AG04449 (cell line): Measurements from ENCODE around the gene SPINK8.
"Not testable (repeated sequence)": the region's sequence is repeated elsewhere in the genome, so short reads cannot be mapped to it uniquely, and the experiment has no call there.

ENCODE experiments used
- CTCF ChIA-PET: fragments of 350-600 bp; formaldehyde crosslinking; extraction: SDS; loops from one replicate; lab custom pipeline; 2021; ENCODE audit warnings: antibody characterized with exemption; lab: Yijun Ruan, JAX
- POLR2A ChIA-PET: fragments of 400-600, 350-600 bp; formaldehyde crosslinking; extraction: SDS; loops from one replicate; lab custom pipeline; 2020; ENCODE audit warnings: antibody characterized with exemption, inconsistent platforms; lab: Yijun Ruan, JAX
- DNase-seq: peaks from one replicate; pipeline ENCODE4 v3.0.0-alpha.2; 2010; ENCODE audit warnings: low read depth, low spot score
- H3K4me3 ChIP-seq: 2 replicates; pipeline ENCODE4 v1.5.1; 2011; ENCODE audit warnings: low read depth, mild to moderate bottlenecking, control low read depth, low read length
- TF ChIP-seq, protein P1 (sequence below): IDR thresholded peaks from one replicate; pipeline ENCODE4 v1.5.1; 2011; ENCODE audit warnings: mild to moderate bottlenecking, moderate library complexity, low read length, control low read depth, inconsistent platforms; ENCODE audit not compliant: insufficient read depth; ENCODE audit errors: missing control alignments

SPINK8 gene

DNA sequence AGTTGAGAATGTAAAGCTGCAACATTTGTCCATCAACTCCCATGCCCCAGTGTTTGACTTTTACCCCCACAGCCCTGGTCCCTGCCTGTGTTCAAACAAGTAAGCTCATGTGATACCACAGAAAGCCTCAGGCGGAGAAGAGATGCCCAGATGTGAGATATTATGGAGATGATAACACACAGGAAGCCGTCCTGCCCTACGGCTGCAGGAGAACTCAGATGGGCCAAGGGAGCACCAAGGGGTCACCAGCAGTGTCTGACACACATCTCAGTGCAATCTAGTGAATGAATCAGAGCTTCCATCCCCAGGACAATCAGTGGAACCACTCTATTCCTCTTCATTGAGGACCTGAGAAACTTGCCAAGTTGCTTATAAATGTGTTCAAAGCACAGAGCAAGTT is 14.0 kb upstream of the SPINK8 start:
- no peak overlapping the region for H3K4me3 ChIP-seq
- TF ChIP-seq, protein P1, sequence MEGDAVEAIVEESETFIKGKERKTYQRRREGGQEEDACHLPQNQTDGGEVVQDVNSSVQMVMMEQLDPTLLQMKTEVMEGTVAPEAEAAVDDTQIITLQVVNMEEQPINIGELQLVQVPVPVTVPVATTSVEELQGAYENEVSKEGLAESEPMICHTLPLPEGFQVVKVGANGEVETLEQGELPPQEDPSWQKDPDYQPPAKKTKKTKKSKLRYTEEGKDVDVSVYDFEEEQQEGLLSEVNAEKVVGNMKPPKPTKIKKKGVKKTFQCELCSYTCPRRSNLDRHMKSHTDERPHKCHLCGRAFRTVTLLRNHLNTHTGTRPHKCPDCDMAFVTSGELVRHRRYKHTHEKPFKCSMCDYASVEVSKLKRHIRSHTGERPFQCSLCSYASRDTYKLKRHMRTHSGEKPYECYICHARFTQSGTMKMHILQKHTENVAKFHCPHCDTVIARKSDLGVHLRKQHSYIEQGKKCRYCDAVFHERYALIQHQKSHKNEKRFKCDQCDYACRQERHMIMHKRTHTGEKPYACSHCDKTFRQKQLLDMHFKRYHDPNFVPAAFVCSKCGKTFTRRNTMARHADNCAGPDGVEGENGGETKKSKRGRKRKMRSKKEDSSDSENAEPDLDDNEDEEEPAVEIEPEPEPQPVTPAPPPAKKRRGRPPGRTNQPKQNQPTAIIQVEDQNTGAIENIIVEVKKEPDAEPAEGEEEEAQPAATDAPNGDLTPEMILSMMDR, result no peak
- ChIA-PET POLR2A (no interaction called here), CTCF (interaction anchor here (1.7 kb wide), 1 partner anchor 89 kb away, joined by 5 read pairs; no protein-coding TSS in a partner anchor)
- no peak for DNase-seq

DNA sequence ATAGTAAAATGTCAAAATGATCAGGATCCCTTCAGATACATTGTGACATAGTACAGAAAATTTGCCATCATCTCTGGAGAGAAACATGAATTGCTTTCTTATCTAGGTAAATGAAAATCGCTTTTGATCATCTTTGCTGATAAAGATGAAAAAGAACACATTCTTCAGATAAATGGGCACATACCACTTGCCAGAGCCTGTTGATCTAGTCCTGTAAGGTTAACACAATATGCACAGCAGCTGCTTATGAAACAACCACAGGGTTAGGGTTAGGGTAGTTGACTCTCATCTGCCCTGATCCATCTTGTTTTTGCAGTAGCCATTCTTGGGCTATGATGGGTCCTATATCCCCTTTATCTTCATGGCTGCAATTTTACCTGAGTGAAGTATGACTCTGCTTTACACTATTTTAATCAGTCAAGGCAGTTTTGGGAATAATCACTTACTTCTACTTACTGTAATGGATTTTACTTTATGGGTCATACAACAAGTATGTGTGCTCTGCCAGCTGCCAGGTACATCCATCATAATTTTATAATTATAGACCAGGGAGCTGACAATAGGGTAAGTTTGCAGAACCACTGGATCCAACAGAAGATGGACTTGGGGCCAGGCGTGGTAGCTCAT is 12.6 kb upstream of the SPINK8 start:
- TF ChIP-seq, protein P1, result no peak
- DNase-seq, result no peak
- ChIA-PET POLR2A (no interaction called here), CTCF (interaction anchor here (1.7 kb wide), 1 partner anchor 90 kb away, joined by 5 read pairs; no protein-coding TSS in a partner anchor)
- H3K4me3 ChIP-seq, result no peak overlapping the region

DNA sequence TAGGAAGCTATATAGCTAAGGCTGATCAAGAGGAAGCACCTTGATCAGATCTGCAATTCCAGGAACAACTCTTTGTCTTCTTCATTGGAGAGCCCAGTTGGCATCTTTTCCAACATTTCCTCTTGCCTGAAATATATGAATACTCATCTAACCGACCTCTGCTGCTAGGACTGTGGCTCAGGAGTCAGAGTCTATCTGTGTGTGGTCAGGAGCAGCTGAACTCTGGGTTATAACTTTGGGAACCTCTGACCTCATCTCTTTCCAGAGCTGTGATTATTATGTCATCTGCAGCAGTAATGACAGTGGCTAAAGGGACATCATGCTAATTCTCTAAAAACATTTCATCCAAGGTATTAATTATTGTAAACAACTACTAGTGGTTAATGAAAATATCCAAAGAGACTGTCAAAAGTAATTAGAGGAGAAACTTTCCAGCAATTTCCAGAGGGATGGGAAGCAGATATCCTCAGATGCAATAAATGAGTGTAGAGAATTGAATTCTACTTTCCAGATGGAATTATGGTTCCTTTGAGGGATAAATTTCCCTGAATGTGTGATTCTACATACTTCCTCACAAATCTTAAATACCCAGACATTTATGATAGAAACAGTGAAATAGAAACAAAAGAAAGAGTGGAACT is 11.5 kb upstream of the SPINK8 start:
- H3K4me3 ChIP-seq, result no peak overlapping the region
- DNase-seq, result no peak
- TF ChIP-seq, protein P1, result no peak
- POLR2A ChIA-PET, result no interaction called here
- CTCF ChIA-PET, result no interaction called here

DNA sequence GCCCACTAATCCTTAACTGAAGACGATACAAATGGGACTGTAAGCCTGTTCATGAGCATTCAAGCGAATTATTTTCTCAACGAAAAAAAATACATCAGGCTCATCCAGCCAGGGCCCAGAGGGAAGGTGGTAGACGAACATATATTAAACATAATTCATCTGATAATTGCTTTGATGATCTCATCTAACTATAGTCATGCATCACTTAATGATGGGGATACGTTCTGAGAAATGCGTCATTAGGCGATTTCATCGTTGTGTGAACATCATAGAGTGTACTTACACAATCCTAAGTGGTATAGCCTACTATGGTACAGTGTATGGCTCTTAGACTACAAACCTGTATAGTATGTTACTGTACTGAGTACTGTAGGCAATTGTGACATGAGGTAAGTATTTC is 10.0 kb upstream of the SPINK8 start:
- TF ChIP-seq, protein P1, result no peak
- ChIA-PET POLR2A (no interaction called here), CTCF (interaction anchor here (1.0 kb wide), 1 partner anchor 20 kb away, joined by 3 read pairs; no protein-coding TSS in a partner anchor)
- H3K4me3 ChIP-seq, result no peak overlapping the region
- DNase-seq, result no peak

DNA sequence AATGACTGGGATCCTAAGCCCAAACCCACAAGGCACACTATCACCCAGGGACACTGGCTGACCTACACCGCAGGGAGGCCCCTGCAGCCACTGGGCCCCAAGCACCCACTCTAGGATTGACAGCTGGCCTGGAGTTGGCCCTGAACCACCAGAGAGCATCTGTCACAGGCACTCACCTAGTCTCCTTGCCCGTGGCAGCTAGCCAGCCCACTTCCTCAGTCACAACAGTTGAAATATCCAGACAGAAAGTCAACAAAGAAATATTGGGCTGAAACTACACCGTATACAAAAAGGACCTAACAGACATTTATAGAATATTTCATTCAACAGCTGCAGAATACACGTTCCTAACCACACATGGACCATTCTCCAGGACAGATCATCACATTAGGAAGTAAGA is 5.2 kb upstream of the SPINK8 start:
- DNase-seq, result no peak

DNA sequence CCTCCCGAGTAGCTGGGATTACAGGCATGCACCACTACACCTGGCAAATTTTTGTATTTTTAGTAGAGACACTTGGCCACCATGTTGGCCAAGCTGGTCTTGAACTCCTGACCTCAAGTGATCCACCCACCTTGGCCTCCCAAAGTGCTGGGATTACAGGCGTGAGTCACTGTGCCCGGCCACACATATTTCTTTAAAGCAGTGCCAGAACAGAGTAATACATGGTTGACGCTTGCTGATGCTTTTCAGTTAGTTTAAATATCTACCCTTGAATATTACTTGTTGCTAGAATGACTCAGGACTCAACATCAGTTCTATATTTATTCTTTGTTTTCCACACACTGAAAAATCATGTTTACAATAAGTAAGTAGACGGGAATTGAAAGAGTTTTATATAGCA is 4.1 kb upstream of the SPINK8 start:
- CTCF ChIA-PET, result interaction anchor here (1.7 kb wide), 1 partner anchor 98 kb away, joined by 5 read pairs; no protein-coding TSS in a partner anchor
- H3K4me3 ChIP-seq, POLR2A ChIA-PET, DNase-seq: not testable (repeated sequence)

More for the DNA sequence above, 5.2 kb upstream of the SPINK8 start:
- CTCF ChIA-PET, result interaction anchor here (0.6 to 1.7 kb wide), 2 partner anchors 63 to 97 kb away, joined by 4 to 5 read pairs; no protein-coding TSS in a partner anchor
- POLR2A ChIA-PET, result no interaction called here
- no peak overlapping the region for H3K4me3 ChIP-seq
- TF ChIP-seq, protein P1, result no peak

DNA sequence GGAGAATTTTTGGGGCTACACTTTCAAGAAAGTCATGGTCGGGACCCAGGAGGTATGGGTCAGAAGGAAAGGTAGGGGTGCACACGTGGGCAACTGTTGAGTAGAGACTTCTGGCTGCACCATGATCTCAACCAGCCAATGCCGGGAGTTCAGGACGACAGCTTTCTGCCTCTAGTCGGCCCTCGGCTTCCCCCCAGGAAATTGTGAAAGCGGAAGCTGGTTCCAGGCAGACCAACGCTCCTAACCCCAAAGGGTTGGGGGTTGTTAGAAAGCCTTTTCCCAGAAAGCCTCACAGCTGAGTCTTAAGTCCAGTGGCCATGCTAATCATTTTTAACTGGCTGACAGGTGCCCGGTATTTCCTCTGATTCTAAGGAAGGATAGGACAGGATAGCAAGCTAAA is 1.8 kb upstream of the SPINK8 start:
- H3K4me3 ChIP-seq, DNase-seq, POLR2A ChIA-PET: not testable (repeated sequence)
- CTCF ChIA-PET, result interaction anchor here (1.2 kb wide), 1 partner anchor 33 kb away, joined by 3 read pairs; no protein-coding TSS in a partner anchor
